Thyroid gland (tissue), 4 donors: ENCODE results near the gene GDPD4.

ENCODE experiments used
- CTCF ChIP-seq, 6 experiments: fragments of 200-600 bp in 3 of 6; fragments of 450-650 bp in 3 of 6; sonication (generic) in 3 of 6; IDR thresholded peaks; one replicate each; pipeline ENCODE4 v1.5.1; 2016 to 2019; ENCODE audit warnings: antibody characterized with exemption in 6 of 6, mild to moderate bottlenecking in 2 of 6, inconsistent platforms in 1 of 6, moderate library complexity in 1 of 6
- POLR2A ChIP-seq, 2 donors: fragments of 450-650 bp; IDR thresholded peaks; one replicate each; pipeline ENCODE4 v1.6.1; 2017; ENCODE audit warnings: antibody characterized with exemption in 2 of 2, mild to moderate bottlenecking in 2 of 2, moderate library complexity in 1 of 2

- TF ChIP-seq CTCF (IDR thresholded peaks at IDR 0.05) (no peak), POLR2A (IDR thresholded peaks at IDR 0.05) (no peak)
Observed at GRCh38 chr11:77259641-77260040, 41.8 kb downstream of the GDPD4 start.
